Loucy (cell line): ENCODE results near the gene MPI.
"Not testable (repeated sequence)": the region's sequence is repeated elsewhere in the genome, so short reads cannot be mapped to it uniquely, and the experiment has no call there.

Experiments
- CTCF ChIP-seq: fragments of 200-600 bp; sonication (generic); conservative IDR thresholded peaks from 2 replicates; pipeline ENCODE4 v1.5.1; 2014; ENCODE audit warnings: mild to moderate bottlenecking, antibody characterized with exemption, low read length
- EZH2phosphoT487 ChIP-seq: fragments of 200-600 bp; IDR thresholded peaks from 2 replicates; pipeline ENCODE4 v1.6.1; 2018; ENCODE audit warnings: antibody characterized with exemption, mild to moderate bottlenecking, moderate library complexity, borderline replicate concordance

GRCh38 chr15:74887537-74888193 is 2.2 kb upstream of the MPI start:
- TF ChIP-seq CTCF, EZH2phosphoT487: not testable (repeated sequence)
